Nephron progenitor cell (in vitro differentiated cells): ENCODE results near the gene BPNT1.
A peak's percentile ranks its signal among the peaks of the same experiment; 100 is the strongest.
"Not testable (repeated sequence)": the region's sequence is repeated elsewhere in the genome, so short reads cannot be mapped to it uniquely, and the experiment has no call there.

ENCODE experiments used
- DNase-seq: peaks from one replicate; pipeline ENCODE4 v3.0.0; 2021
- H3K27ac Mint-ChIP-seq: 2 replicates; pipeline ENCODE4 v1.8.0; 2021; ENCODE audit warnings: mild to moderate bottlenecking, moderate library complexity, mixed read lengths
- H3K27me3 Mint-ChIP-seq: 2 replicates; pipeline ENCODE4 v1.8.0; 2021; ENCODE audit warnings: mild to moderate bottlenecking, low read depth, mixed read lengths; ENCODE audit not compliant: poor library complexity
- H3K36me3 Mint-ChIP-seq: 2 replicates; pipeline ENCODE4 v1.8.0; 2021; ENCODE audit warnings: low read depth, mixed read lengths
- H3K4me1 Mint-ChIP-seq: 2 replicates; pipeline ENCODE4 v1.8.0; 2021; ENCODE audit warnings: mixed read lengths
- H3K4me3 Mint-ChIP-seq: 2 replicates; pipeline ENCODE4 v1.8.0; 2021; ENCODE audit warnings: mild to moderate bottlenecking, moderate library complexity, mixed read lengths
- H3K9me3 Mint-ChIP-seq: 2 replicates; pipeline ENCODE4 v1.8.0; 2021; ENCODE audit warnings: mild to moderate bottlenecking, moderate library complexity, mixed read lengths
- TF ChIP-seq, protein P1 (sequence below): fragments of 200-600 bp; sonication (generic); IDR thresholded peaks from 2 replicates; pipeline ENCODE4 v1.5.0; 2021; ENCODE audit warnings: antibody characterized with exemption

Gene BPNT1

DNA sequence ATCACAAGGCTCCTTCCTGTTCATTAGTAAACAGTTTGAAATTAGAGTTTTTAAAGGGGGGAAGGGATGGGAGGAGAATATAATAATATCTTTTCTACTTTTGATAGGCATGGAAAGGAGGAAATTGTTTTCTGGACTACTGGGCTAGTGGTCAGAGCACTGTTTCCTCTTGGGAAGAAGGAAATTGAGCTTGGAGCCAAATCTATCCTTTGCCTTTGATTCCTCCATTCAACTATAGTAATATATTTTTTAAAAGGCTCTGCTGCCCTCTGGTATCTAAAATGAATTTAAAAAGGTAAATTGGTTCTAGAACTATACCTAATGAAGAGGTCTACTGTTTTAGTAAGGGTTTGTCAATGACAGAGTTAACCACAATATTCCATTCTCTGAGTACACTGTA is 10.2 kb upstream of the BPNT1 start:
- Mint-ChIP-seq H3K36me3 (peaks cover 73% of the 10 kb centered on the region), H3K9me3 (no peaks in the 10 kb centered on the region)

DNA sequence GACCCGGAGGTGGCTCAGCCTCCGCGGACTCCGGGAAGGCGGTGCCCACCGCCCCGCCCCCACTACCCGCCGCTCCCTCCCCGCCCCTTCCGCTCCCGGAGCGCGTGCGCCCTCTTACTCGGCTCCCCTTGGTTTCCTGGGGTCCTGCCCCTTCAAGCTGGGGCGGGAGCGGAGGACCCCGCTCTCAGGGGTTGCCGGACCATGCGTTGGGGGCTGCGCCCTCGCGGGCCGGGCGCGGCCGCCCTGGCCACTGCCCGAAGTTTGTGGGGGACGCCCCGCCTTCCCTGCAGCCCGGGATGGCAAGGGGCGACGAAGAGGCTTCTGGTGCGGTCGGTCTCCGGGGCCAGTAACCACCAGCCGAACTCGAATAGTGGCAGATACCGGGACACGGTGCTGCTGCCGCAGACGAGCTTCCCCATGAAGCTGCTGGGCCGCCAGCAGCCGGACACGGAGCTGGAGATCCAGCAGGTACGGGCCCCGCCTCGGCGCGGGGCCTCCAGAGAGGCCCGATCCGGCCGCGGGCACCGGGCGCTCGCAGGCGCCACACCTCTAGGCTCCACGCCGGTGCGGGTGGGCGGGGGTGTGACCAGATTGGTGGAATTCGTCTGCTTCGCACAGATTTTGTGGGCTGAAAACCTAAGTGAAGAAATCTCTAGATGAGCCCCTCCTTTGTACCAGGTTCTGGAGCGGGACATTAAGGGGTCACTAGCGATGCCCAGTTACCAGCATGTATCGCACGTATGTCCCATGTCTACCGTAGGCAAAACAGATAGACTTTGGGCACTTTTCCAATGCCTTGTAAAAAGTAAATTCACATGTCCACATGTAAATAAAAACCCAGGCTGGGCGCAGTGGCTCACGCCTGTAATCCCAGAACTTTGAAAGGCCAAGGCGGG is 4.7 kb upstream of the BPNT1 start, which contains the start of gene IARS2:
TSS of gene IARS2 (plus strand) at position 117 of the 896 bp plus-strand sequence. CDS start at position 202, 85 bp downstream.
- Mint-ChIP-seq H3K27me3 (peaks cover 6% of the 10 kb centered on the region), H3K27ac (no peak within 1 kb of the TSS)

More for the DNA sequence above, 10.2 kb upstream of the BPNT1 start:
- no peak overlapping the region for H3K4me3 Mint-ChIP-seq
- TF ChIP-seq, protein P1, sequence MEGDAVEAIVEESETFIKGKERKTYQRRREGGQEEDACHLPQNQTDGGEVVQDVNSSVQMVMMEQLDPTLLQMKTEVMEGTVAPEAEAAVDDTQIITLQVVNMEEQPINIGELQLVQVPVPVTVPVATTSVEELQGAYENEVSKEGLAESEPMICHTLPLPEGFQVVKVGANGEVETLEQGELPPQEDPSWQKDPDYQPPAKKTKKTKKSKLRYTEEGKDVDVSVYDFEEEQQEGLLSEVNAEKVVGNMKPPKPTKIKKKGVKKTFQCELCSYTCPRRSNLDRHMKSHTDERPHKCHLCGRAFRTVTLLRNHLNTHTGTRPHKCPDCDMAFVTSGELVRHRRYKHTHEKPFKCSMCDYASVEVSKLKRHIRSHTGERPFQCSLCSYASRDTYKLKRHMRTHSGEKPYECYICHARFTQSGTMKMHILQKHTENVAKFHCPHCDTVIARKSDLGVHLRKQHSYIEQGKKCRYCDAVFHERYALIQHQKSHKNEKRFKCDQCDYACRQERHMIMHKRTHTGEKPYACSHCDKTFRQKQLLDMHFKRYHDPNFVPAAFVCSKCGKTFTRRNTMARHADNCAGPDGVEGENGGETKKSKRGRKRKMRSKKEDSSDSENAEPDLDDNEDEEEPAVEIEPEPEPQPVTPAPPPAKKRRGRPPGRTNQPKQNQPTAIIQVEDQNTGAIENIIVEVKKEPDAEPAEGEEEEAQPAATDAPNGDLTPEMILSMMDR = no peak
- no peaks in the 10 kb centered on the region for H3K27me3 Mint-ChIP-seq
- no peak for DNase-seq
- H3K4me1 Mint-ChIP-seq = peaks cover 17% of the 10 kb centered on the region
- H3K27ac Mint-ChIP-seq = no peak overlapping the region

DNA sequence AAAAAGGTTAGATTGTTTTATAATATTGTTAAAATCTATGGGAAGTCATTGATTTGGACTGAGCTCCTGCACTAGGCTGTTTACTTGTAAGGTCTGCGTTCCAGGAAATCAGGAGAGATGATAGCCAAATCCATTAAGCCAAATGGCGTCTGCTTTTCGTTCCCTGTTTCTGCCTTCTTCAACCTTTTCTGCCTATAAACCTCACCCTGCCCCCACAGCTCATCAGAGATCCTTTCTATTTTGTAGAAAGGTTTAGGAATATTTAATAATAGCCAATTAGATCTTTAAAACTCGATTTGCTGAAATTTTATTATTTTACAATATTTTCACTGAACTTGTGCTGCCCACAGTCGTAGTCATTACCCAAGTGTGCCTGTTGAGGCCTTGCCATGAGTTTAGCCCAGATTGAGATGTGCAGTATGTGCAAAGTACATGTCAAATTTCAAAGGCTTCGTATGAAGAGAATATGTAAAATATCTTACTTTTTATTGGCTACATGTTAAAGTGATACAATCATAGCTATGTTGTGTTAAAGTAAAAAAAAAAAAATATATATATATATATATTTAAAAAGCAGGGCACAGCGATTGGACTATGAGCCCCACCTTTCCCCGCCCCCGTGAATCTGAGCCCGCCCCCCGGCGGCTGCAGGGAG is 3.9 kb upstream of the BPNT1 start:
- peak overlapping the region; percentile 34 for H3K4me3 Mint-ChIP-seq
- no peak overlapping the region for H3K27ac Mint-ChIP-seq
- peaks cover 6% of the 10 kb centered on the region for H3K27me3 Mint-ChIP-seq
- H3K9me3 Mint-ChIP-seq = no peaks in the 10 kb centered on the region
- H3K36me3 Mint-ChIP-seq = peaks cover 29% of the 10 kb centered on the region
- peaks cover 25% of the 10 kb centered on the region for H3K4me1 Mint-ChIP-seq
- TF ChIP-seq, protein P1 = no peak
- no peak for DNase-seq

More for the DNA sequence above, 4.7 kb upstream of the BPNT1 start, which contains the start of gene IARS2:
- Mint-ChIP-seq H3K9me3 (no peaks in the 10 kb centered on the region), H3K36me3 (peaks cover 31% of the 10 kb centered on the region), H3K4me1 (peaks cover 25% of the 10 kb centered on the region), H3K4me3 (peak within 1 kb of the TSS; percentile 75)
- peak; percentile 92 for DNase-seq
- TF ChIP-seq, protein P1 = no peak

DNA sequence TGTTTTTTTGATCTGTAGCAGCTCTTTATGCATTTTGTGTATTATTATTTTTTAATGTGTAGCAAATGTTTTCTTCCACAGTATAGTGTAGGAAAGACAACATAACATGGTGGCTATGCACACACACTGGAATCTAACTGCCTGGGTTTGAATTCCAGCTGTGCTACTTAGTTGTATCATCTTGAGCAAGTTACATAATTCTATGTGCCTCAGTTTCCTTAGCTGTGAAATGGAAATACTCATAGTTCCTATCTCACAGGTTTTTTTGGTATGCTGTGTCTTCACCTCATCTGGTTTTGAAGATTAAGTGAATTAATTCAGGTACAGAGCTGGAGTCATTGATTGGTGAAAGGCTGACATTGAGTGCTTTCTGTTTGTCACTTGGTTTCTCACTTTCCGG is 3.1 kb upstream of the BPNT1 start:
- peaks cover under 1% of the 10 kb centered on the region for H3K9me3 Mint-ChIP-seq
- peaks cover 25% of the 10 kb centered on the region for H3K4me1 Mint-ChIP-seq
- no peak overlapping the region for H3K27ac Mint-ChIP-seq
- H3K4me3 Mint-ChIP-seq = no peak overlapping the region
- H3K27me3 Mint-ChIP-seq = peaks cover 6% of the 10 kb centered on the region
- no peak for DNase-seq
- TF ChIP-seq, protein P1 = no peak
- H3K36me3 Mint-ChIP-seq = peaks cover 23% of the 10 kb centered on the region

DNA sequence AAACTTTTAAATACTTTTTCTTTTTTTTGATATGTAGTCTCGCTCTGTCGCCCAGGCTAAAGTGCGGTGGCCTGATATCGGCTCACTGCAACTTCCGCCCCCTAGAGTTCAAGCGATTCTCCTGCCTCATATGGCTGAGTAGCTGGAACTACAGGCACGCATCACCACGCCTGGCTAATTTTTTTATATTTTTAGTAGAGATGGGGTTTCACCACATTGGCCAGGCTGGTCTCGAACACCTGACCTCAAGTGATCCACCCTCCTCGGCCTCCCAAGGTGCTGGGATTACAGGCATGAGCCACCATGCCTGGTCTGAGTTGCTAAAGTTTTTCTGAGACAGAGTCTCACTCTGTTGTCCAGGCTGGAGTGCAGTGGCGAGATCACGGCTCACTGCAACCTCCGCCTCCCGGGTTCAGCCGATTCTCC is 3.3 kb downstream of the BPNT1 start:
- DNase-seq, H3K9me3 Mint-ChIP-seq, H3K4me1 Mint-ChIP-seq, H3K27me3 Mint-ChIP-seq, H3K27ac Mint-ChIP-seq, H3K4me3 Mint-ChIP-seq: not testable (repeated sequence)
- peaks cover 38% of the 10 kb centered on the region for H3K36me3 Mint-ChIP-seq

DNA sequence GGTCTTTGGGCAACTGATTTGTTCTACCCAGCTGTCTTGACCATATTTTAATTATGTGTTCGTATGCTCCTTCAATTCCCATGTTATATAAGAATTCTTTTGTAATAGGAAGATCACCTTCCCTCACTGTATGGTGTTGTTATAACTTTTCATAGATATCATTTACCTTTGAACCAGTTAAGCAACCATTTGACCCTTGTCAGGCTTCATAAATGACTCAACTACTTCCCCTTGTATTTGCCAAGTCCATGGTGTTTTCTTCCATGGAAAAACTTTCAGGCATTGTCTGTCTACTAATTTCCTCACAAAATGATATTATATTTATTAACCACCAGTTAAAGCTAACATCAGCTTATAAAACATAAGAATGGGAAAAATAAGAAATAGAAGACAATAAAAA is 5.1 kb downstream of the BPNT1 start:
- H3K4me3 Mint-ChIP-seq = no peak overlapping the region
- peaks cover 2% of the 10 kb centered on the region for H3K4me1 Mint-ChIP-seq
- peaks cover 15% of the 10 kb centered on the region for H3K9me3 Mint-ChIP-seq
- TF ChIP-seq, protein P1 = no peak
- no peak overlapping the region for H3K27ac Mint-ChIP-seq
- no peaks in the 10 kb centered on the region for H3K27me3 Mint-ChIP-seq
- peaks cover 52% of the 10 kb centered on the region for H3K36me3 Mint-ChIP-seq
- no peak for DNase-seq
